H4 (cell line): ENCODE data around the gene OXCT2. TPM values are rescaled to one million over a fixed set of nuclear protein-coding genes. Genes with fewer than 3 reads are reported as not detected.
A peak's percentile ranks its signal among the peaks of the same experiment; 100 is the strongest.

ENCODE experiments used
- DNase-seq: peaks from one replicate; pipeline ENCODE4 v3.0.0-alpha.2; 2015; ENCODE audit warnings: low spot score
- total RNA-seq: library from RNA; depleted of rRNA; stranded (reverse); fragments of >200 nt; shearing (Covaris generic); gene quantifications from 2 replicates; pipeline ENCODE4 v1.2.3, GENCODE V29; 2014

Gene OXCT2
- total RNA-seq, 1 experiment from 2014 or later, result not detected

DNA sequence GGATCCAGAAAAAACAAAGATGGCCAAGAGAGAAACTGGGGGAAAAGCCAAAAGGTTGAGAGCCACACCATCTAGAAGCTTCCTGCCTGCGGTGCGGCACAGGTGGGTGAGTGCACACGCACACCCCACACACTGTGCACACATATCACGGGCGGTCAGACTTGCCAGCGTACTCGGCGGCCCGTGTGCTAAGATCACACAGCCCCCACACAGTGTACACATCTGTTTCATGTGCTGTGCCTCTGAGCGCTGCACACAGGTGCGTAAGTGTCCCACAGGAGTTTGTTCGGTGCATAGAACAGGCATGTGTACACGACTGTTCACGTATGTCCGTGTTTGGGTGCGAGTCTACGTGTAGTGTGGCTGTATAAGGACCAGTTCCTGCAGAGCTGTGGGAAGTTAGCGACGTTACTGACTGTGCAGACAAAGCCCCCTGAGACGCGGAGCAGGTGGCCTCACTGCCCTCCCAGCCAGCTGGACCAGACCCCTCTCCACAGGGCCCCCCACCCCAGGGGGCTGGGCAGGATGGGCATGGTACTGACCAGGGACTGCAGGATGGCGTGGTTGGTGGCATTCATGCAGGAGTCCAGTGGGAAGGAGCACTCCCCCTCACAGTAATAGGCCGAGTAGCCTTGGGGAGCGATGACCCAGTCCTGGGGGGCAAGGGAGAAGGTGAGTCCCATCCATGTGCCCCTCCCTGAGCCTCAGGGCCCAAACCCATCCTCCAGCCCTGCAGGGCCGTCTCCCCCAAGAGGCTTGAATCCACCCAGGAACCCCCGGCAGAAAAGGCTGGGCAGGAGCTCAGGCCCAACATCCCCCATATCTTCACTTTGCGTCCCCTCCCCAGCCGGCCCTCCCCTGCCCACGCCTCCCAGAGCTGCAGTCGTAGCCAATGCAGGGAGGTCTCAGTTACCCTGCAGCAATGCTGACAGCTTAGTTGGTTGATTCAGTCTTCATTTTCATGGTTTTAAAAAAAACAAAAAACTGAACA lies 8.3 kb downstream of the OXCT2 start:
- DNase-seq, result no peak

DNA sequence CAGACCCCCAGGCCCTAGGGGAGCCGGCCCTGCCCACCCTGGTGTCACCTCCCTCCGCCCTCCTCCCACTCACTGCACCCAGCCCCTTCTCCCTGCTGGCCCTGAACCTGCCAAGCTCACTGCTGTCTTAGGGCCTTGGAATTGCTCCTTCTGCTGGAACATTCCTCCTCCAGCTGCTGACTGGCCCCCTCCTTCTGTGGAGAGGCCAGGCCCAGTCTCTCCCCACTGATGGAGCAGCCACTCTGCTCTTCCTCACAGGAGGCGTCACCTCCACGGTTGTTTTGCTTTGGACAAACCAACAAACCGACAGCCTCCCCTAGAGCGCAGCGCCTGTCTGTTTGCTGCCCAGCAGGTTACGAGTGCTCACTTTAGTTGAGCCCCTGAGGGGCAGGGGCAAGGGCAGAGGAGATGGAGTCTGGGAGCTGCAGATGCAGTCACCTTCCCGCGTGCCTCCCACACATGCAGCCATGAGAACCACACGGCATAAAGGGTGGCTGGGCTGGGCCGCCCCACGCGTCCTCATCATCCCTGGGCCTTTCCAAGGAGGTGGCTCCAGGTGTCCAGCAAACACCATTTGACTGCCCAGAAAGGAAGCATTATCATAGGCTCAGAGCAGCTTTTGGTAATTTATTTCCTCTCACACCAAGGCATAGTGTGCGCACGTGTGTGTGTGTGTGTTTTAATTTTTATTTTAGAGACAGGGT lies 9.4 kb downstream of the OXCT2 start:
- DNase-seq, result no peak

- no peak for DNase-seq
Measured at GRCh38 chr1:39761016-39761415, 10.1 kb downstream of the OXCT2 start.

DNA sequence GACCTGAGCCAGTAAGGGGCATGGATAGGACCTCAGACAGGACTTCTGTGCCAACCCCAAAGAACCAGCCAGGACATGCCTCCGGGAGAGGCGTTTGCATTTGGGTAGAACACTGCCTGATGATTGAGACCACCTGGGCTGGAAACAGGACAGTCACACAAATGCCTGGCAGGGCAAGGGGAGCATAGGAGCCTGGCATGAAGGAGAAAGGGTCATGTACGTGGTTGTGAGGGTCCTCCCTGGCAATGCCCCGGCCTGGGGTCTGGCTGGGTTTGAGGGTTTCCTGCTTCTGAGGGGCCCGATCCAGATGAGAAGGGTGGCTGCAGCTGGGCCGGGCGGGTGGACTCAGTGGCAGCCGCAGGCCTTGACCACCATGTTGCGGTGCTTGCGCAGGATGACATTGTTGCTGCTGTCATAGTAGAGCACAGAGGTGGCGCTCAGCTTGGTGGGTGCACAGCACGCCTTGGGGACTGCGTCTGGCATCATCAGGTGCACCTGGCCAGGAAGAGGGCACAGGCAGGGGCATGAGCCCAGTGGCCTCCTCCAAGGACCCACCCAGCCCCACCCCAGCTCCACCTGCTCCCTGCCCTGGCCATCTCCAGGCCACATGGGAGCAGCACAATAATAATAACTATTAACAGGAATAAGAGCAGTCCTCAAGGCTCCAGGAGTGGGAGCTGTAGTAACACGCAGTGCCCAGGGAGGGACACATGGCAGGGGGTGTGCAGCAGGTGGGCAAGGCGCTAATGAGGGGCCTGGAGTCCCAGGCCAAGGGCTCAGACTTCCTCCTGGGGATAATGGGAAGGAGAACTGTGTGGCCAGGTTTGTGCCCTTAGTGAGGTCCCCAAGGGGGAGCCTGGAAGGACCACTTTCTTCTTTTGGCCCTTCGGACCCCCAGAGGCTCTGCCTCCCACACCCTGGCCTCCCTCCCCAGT lies 10.8 kb downstream of the OXCT2 start:
- no peak for DNase-seq

GRCh38 chr1:39759436-39759726 lies 11.8 kb downstream of the OXCT2 start:
- no peak for DNase-seq

DNA sequence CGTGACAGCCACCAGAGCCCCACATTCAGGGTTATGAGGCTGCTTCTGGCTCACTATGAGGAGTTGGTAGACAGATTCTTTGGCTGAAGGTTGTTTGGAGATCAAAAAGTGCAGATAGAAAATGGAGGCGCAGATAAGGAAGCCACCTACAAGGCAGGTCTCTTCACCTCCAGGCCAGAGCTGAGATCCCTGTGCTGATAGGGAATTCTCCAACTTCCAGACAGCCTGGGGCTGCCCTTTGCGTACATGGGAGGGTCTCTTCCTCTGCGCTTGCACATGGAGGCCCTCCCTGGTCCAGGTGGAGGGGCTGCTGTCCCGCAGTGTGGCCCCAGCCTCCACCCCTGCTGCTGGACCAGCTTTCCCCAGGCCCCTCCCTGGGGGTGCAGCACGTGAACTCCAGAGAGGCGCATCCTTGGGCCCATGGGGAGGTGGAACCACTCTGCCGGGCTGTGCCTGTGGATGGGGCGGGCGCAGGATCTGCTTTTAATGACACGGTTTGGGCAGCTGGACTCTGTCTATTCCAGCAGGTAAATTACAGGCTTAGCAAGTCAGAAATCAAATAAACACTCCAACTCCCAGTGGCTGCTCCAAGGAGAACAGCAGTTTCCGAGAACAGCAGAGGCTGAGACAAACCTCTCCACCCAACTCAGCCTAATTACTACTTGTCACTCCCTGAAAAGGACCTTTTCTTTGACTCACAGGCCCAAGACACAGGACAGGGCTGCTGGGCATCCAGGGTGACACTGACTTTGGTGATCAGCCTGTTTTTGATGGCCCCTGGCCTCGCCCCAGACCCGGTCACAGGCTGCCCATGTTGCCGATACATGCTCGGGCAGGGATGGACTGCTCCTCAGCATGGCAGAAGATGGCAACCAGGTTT lies 12.4 kb downstream of the OXCT2 start:
- DNase-seq, result no peak

- no peak for DNase-seq
Measured at GRCh38 chr1:39757501-39757900, 13.6 kb downstream of the OXCT2 start.

- no peak for DNase-seq
Measured at GRCh38 chr1:39755965-39756659, 15.0 kb downstream of the OXCT2 start.

GRCh38 chr1:39754906-39755504 lies 16.1 kb downstream of the OXCT2 start:
- no peak for DNase-seq

GRCh38 chr1:39754026-39754570 lies 17.1 kb downstream of the OXCT2 start:
- no peak for DNase-seq

DNA sequence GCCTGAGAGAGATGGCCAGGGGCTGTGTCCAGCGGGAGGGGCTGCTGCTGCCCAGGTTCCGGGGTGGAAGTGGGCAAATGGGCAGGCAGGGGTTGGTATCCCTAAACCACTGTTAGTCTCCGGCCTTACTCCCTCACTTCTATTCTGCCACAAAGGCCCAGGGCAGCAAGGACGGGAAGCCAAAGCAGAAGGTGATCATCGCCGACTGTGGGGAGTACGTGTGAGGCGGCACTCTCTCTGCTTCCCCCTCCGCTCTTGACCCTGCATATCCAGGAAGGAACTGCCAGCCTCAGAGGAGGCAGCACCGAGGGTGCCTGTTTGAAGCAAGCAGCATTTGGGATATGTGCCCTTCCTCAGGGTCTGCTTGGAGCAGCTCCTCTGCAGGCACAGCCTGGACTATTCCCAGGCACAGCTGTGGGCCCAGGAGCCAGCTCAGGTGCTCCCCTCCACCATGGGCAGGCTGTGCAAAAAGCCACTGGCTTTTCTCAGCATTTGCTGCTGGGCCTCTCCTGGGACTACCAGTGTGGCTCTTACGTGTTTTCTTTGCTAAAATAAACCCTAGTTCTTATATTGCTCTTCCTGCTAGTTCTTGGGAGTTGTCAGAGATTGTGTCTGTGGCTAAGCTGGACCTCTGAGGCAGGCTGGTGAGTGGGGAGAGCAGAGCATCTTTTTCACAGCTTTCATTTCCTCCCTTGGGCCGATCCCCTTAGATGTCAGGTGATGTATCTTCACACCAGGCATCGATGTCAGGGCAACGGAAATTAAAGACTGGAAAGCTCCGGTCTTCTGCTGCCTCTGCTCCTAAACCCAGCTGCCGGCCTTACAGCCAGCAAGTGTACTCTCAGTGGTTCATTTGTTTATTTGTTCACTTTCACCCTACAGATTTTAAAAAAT lies 17.8 kb downstream of the OXCT2 start:
- DNase-seq, result no peak

GRCh38 chr1:39752703-39753102 lies 18.4 kb downstream of the OXCT2 start:
- no peak for DNase-seq

DNA sequence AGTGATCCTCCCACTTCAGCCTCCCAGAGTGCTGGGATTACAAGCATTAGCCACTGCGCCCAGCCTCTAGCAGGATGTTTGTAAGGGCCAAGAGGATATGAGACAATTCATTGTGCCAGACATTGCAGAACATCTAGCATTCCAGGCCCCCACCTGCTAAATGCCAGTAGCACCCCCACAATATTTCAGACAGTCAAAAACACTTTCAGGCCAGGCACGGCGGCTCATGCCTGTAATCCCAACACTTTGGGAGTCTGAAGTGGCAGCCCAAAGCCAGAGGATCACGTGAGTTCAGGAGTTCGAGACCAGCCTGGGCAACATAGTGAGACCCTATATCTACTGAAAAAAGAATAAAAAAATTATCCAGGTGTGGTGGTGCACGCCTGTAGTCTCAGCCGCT lies 19.6 kb downstream of the OXCT2 start:
- no peak for DNase-seq

DNA sequence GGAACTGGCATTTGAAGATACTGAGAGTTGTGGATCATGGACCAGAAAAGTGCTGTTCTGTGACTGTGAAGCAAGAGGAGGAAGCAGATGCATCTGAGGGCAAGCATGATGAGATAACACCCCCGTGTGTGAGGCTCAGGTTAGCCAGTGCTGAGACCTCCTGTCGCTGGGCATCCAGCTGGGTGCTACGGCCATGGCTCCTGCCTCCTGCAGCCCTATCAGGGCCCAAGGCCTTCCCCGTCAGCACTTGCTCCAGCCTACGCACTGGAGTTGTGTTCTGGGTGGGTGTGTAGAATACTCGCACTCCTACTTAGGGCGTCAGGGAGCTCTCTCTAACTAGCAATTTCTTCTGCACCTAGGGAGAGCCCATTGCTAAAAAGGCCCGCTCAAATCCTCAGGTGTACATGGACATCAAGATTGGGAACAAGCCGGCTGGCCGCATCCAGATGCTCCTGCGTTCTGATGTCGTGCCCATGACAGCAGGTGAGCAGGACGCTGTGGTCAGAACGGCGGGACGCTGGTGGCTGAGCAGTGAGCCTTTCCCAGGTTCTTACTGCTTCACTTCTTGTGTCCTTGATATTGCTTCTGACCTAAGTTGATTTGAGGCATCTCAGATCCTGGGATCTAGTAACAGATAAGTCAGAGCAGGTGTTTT lies 26.0 kb downstream of the OXCT2 start:
- DNase-seq, result no peak

GRCh38 chr1:39738622-39739366 lies 32.4 kb downstream of the OXCT2 start, which contains the start of gene PPIE:
TSS of gene PPIE (plus strand) at chr1:39738882. CDS start at chr1:39738901, 19 bp downstream.
- peak; percentile 78 for DNase-seq

DNA sequence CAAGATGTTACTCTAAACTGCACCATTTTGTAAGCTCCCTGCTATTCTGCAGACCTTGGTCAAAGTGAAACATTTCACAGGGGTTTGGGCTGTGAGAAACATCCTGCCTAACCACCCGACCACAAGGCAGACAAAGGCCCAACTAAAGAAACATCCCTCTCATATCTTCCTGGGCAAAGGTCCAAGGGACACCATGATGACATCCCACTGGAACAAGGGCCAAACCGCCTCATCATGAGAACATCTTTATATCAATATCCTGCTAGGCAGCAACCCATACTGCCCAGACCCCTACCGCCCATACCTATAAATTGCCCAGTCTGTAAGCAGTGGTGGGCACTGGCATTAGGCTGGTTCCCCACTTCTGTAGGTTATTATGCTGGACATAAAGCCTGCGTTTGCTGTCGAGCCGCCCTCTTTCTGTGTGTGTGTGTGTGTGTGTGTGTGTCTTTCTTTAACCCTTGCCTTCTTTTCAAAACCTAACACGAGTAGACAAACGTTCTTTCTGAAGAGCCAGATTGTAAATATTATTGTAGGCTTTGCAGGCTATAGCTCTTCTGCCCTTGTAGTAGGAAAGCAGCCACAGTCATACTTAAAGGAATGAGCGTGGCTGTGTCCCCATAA lies 33.5 kb downstream of the OXCT2 start:
- no peak for DNase-seq

GRCh38 chr1:39735731-39736130 lies 35.4 kb downstream of the OXCT2 start:
- DNase-seq, result peak; percentile 51
